Upper lobe of left lung (tissue), 4 donors: ENCODE measurements around the gene MFAP4.

Experiments
- EP300 ChIP-seq, 4 donors: sonication (generic); formaldehyde crosslinking; IDR thresholded peaks; one replicate each; pipeline ENCODE4 v1.5.1; 2017; ENCODE audit warnings: antibody characterized with exemption in 4 of 4, control low read depth in 2 of 4
- POLR2A ChIP-seq, 4 donors: fragments of 450-650 bp; IDR thresholded peaks; one replicate each; pipeline ENCODE4 v1.5.1; 2016 to 2017; ENCODE audit warnings: antibody characterized with exemption in 4 of 4, mild to moderate bottlenecking in 2 of 4
- POLR2AphosphoS5 ChIP-seq, 2 donors: sonication (generic); formaldehyde crosslinking; IDR thresholded peaks; one replicate each; pipeline ENCODE4 v1.5.1; 2017; ENCODE audit warnings: antibody characterized with exemption in 2 of 2
- TF ChIP-seq, protein P1 (sequence below), 6 experiments: fragments of 450-650 bp in 4 of 6; fragments of 200-600 bp in 2 of 6; sonication (generic) in 2 of 6; IDR thresholded peaks; one replicate each; pipeline ENCODE4 v1.5.1; 2016 to 2019; ENCODE audit warnings: antibody characterized with exemption in 6 of 6

DNA sequence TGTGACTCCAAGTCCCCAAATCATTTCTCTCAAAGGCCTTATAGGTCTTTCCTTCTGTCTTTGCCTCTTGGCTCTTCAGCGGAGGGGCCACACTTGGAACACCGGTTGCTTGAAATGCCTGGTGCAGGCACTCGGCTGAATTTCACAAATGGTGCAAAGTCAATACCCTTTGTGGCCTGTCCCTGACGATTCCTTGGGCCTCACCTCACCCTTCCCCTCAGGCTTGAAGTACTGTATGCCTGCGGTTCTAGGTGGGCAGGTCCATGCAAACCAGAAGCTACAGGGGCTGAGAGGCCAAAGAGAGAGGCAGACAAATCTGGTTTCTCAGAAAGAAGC is 20.4 kb downstream of the MFAP4 start:
- TF ChIP-seq, protein P1, sequence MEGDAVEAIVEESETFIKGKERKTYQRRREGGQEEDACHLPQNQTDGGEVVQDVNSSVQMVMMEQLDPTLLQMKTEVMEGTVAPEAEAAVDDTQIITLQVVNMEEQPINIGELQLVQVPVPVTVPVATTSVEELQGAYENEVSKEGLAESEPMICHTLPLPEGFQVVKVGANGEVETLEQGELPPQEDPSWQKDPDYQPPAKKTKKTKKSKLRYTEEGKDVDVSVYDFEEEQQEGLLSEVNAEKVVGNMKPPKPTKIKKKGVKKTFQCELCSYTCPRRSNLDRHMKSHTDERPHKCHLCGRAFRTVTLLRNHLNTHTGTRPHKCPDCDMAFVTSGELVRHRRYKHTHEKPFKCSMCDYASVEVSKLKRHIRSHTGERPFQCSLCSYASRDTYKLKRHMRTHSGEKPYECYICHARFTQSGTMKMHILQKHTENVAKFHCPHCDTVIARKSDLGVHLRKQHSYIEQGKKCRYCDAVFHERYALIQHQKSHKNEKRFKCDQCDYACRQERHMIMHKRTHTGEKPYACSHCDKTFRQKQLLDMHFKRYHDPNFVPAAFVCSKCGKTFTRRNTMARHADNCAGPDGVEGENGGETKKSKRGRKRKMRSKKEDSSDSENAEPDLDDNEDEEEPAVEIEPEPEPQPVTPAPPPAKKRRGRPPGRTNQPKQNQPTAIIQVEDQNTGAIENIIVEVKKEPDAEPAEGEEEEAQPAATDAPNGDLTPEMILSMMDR (IDR thresholded peaks at IDR 0.05), result no peak
- TF ChIP-seq EP300 (IDR thresholded peaks at IDR 0.05), result no peak
- TF ChIP-seq POLR2AphosphoS5 (IDR thresholded peaks at IDR 0.05), result no peak
- TF ChIP-seq POLR2A (IDR thresholded peaks at IDR 0.05), result no peak
